C4-2B (cell line): Measurements from ENCODE around the gene ADIPOQ.
"Not testable (repeated sequence)": the region's sequence is repeated elsewhere in the genome, so short reads cannot be mapped to it uniquely, and the experiment has no call there.

Source experiments
- CTCF ChIP-seq: fragments of 450-650 bp; conservative IDR thresholded peaks from 2 replicates; pipeline ENCODE4 v1.5.1; 2017; ENCODE audit warnings: mild to moderate bottlenecking
- ZFX ChIP-seq: fragments of 450-650 bp; IDR thresholded peaks from 2 replicates; pipeline ENCODE4 v1.6.1; 2017

- not testable (repeated sequence) for TF ChIP-seq CTCF, ZFX
Measured at GRCh38 chr3:186803447-186803846, 39.1 kb upstream of the ADIPOQ start.
